Ovary (tissue), 3 donors: ENCODE results near the gene MKRN1.
A peak's percentile ranks its signal among the peaks of the same experiment; 100 is the strongest.

ENCODE experiments used
- EP300 ChIP-seq: sonication (generic); formaldehyde crosslinking; IDR thresholded peaks from one replicate; pipeline ENCODE4 v1.6.1; 2017; ENCODE audit warnings: antibody characterized with exemption
- TF ChIP-seq, protein P1 (sequence below), 3 donors: fragments of 450-650 bp in 2 of 3; fragments of 200-600 bp in 1 of 3; IDR thresholded peaks; one replicate each; pipeline versions ENCODE4 v1.5.1 to v1.8.0; 2016 to 2022; ENCODE audit warnings: antibody characterized with exemption in 3 of 3, mild to moderate bottlenecking in 1 of 3
- donor health status: DM: no; HTN: no; CAD: no.

DNA sequence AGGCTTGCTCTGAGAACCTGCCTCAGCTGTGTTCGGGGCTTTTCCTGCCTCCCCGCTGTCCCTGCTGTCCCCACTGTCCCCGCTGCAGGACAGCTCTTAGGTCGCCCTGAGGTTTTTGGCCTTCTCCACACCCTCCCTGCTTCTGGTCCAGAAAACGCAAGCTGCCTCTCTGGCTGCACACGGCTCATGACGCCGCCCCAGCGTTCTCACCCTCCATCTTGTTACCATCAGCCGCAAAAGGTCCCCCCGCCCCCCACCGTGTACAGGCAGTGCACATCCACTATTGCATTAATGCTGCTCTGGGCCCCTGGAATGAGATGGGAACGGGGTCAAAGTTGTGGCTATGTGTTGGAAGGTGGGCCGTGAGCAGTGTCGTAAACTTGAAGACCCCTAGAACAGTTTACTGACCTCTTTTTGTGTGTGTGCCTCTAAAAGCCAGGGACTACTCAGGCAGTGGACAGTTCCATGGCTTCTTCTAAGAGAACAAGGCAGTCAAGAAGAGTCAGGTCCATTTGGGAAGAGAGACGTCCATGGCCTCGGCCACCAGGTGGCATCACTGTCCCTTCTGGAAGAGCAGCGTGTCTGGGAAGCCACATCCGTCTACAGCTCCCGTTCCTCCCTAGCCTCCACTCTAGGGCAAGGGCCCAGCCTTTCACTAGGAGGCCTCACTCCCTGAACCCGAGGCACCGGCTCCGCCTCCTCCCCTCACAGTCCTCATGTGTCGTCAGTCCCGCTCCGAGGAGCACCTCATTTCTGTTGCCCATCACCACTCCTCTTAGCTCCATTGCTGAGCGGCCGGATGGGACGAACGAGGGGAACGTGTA is 38.5 kb upstream of the MKRN1 start:
- TF ChIP-seq, protein P1, sequence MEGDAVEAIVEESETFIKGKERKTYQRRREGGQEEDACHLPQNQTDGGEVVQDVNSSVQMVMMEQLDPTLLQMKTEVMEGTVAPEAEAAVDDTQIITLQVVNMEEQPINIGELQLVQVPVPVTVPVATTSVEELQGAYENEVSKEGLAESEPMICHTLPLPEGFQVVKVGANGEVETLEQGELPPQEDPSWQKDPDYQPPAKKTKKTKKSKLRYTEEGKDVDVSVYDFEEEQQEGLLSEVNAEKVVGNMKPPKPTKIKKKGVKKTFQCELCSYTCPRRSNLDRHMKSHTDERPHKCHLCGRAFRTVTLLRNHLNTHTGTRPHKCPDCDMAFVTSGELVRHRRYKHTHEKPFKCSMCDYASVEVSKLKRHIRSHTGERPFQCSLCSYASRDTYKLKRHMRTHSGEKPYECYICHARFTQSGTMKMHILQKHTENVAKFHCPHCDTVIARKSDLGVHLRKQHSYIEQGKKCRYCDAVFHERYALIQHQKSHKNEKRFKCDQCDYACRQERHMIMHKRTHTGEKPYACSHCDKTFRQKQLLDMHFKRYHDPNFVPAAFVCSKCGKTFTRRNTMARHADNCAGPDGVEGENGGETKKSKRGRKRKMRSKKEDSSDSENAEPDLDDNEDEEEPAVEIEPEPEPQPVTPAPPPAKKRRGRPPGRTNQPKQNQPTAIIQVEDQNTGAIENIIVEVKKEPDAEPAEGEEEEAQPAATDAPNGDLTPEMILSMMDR (IDR thresholded peaks at IDR 0.05) = peak; percentile 85 to 92 (median 91)
- no peak for TF ChIP-seq EP300
